DND-41 (cell line): ENCODE data around the gene AK6.
"Not testable (repeated sequence)": the region's sequence is repeated elsewhere in the genome, so short reads cannot be mapped to it uniquely, and the experiment has no call there.

ENCODE experiments used
- ATAC-seq: fragments of 200-7000 bp; cut with Tn5 transposase; 3 replicates; pipeline ENCODE4 v1.9.1; 2021; ENCODE audit warnings: low read depth; ENCODE audit not compliant: insufficient read depth
- DNase-seq: peaks from one replicate; pipeline ENCODE4 v3.0.0-alpha.2; 2020
- H2AFZ ChIP-seq: 2 replicates; pipeline ENCODE4 v1.6.0; 2012; ENCODE audit warnings: low read depth, low read length
- H3K27ac ChIP-seq: 2 replicates; pipeline ENCODE4 v1.5.1; 2012; ENCODE audit warnings: low read length, inconsistent platforms
- H3K27me3 ChIP-seq: fragments of 200-600 bp; sonication (generic); 2 replicates; pipeline ENCODE4 v1.6.0; 2012; ENCODE audit warnings: low read length, mild to moderate bottlenecking, inconsistent platforms; ENCODE audit not compliant: insufficient read depth, poor library complexity
- H3K36me3 ChIP-seq: 2 replicates; pipeline ENCODE4 v1.5.1; 2012; ENCODE audit warnings: low read length, inconsistent platforms; ENCODE audit not compliant: insufficient read depth
- H3K4me1 ChIP-seq: 2 replicates; pipeline ENCODE4 v1.5.1; 2012; ENCODE audit warnings: mild to moderate bottlenecking, low read length; ENCODE audit not compliant: insufficient read depth
- H3K4me2 ChIP-seq: 2 replicates; pipeline ENCODE4 v1.6.0; 2012; ENCODE audit warnings: mild to moderate bottlenecking, moderate library complexity, low read length, inconsistent platforms; ENCODE audit not compliant: insufficient read depth
- H3K4me3 ChIP-seq, 2 experiments: fragments of 200-600 bp in 1 of 2; shearing (Covaris generic) in 1 of 2; 2 replicates each; pipeline ENCODE4 v1.5.1; 2012 to 2016; ENCODE audit warnings: inconsistent platforms in 2 of 2, low read length in 2 of 2, mild to moderate bottlenecking in 2 of 2, low read depth in 1 of 2, moderate library complexity in 1 of 2
- H3K79me2 ChIP-seq: 2 replicates; pipeline ENCODE4 v1.6.0; 2012; ENCODE audit warnings: low read length, inconsistent platforms; ENCODE audit not compliant: insufficient read depth
- H3K9ac ChIP-seq: 2 replicates; pipeline ENCODE4 v1.6.0; 2012; ENCODE audit warnings: low read depth, mild to moderate bottlenecking, inconsistent platforms, low read length, moderate library complexity
- H3K9me3 ChIP-seq: 2 replicates; pipeline ENCODE4 v1.5.1; 2012; ENCODE audit warnings: low read length, moderate library complexity, mild to moderate bottlenecking, inconsistent platforms; ENCODE audit not compliant: insufficient read depth, severe bottlenecking
- H4K20me1 ChIP-seq: 2 replicates; pipeline ENCODE4 v1.6.0; 2012; ENCODE audit warnings: low read length; ENCODE audit not compliant: insufficient read depth
- CTCF ChIP-seq: IDR thresholded peaks from 2 replicates; pipeline ENCODE4 v1.5.1; 2012; ENCODE audit warnings: borderline replicate concordance, low read length, moderate library complexity, mild to moderate bottlenecking; ENCODE audit not compliant: poor library complexity, severe bottlenecking; ENCODE audit errors: extremely low read depth
- EZH2 ChIP-seq: IDR thresholded peaks from 3 replicates; pipeline ENCODE4 v1.6.1; 2012; ENCODE audit warnings: borderline replicate concordance, low read depth, mild to moderate bottlenecking, moderate library complexity, low read length, inconsistent platforms; ENCODE audit not compliant: severe bottlenecking

The AK6 gene

GRCh38 chr5:69372394-69372793, 3.1 kb upstream of the AK6 start:
- Histone ChIP-seq H3K9me3 (no peaks in the 10 kb centered on the region), H3K36me3 (peaks cover 31% of the 10 kb centered on the region), H3K79me2 (peaks cover 56% of the 10 kb centered on the region), H3K4me3 (no peak overlapping the region; a peak in 1 of 4 replicates), H2AFZ (no peak overlapping the region), H3K9ac (no peak overlapping the region), H4K20me1 (peaks cover 9% of the 10 kb centered on the region; the same call in 1 of the 2 replicates), H3K27ac (no peak overlapping the region), H3K27me3 (no peaks in the 10 kb centered on the region), H3K4me2 (peak overlapping the region; percentile 66; the same call in 1 of the 2 replicates), H3K4me1 (peaks cover 34% of the 10 kb centered on the region)
- DNase-seq (no peak), ATAC-seq (no peak)
- TF ChIP-seq CTCF (no peak), EZH2 (no peak)

- Histone ChIP-seq H3K4me3 (peak overlapping the region; percentile 86 to 94; a peak in 3 of 4 replicates), H3K9ac (peak overlapping the region; percentile 84), H3K27ac (peak overlapping the region; percentile 96), H3K36me3 (peaks cover 33% of the 10 kb centered on the region), H3K4me2 (peak overlapping the region; percentile 66), H2AFZ (peak overlapping the region; percentile 89), H3K79me2 (peaks cover 77% of the 10 kb centered on the region), H4K20me1 (peaks cover 20% of the 10 kb centered on the region; the same call in 1 of the 2 replicates), H3K4me1 (peaks cover 43% of the 10 kb centered on the region)
- H3K27me3 ChIP-seq, ATAC-seq, DNase-seq, H3K9me3 ChIP-seq: not testable (repeated sequence)
These were observed 1.0 kb upstream of the AK6 start for GRCh38 chr5:69370335-69370734.

- no peaks in the 10 kb centered on the region for H3K27me3 ChIP-seq
- H3K27ac ChIP-seq: peak overlapping the region; percentile 96
- H3K4me2 ChIP-seq: peak overlapping the region; percentile 66
- peaks cover 38% of the 10 kb centered on the region for H3K36me3 ChIP-seq
- no peak for TF ChIP-seq CTCF
- TF ChIP-seq EZH2: no peak
- peak overlapping the region; percentile 86 to 94 for H3K4me3 ChIP-seq
- H3K9ac ChIP-seq: peak overlapping the region; percentile 84
- ATAC-seq: peak; percentile 3; the same call in 2 of the 3 replicates
- no peaks in the 10 kb centered on the region for H3K9me3 ChIP-seq
- peak; percentile 39 for DNase-seq
- H3K4me1 ChIP-seq: peaks cover 51% of the 10 kb centered on the region
- peak overlapping the region; percentile 89 for H2AFZ ChIP-seq
- H4K20me1 ChIP-seq: peaks cover 31% of the 10 kb centered on the region; the same call in 1 of the 2 replicates
- H3K79me2 ChIP-seq: peaks cover 93% of the 10 kb centered on the region
These were observed 621 bp downstream of the AK6 start for GRCh38 chr5:69368458-69369339.

- peaks cover 96% of the 10 kb centered on the region for H3K79me2 ChIP-seq
- H4K20me1 ChIP-seq: peaks cover 35% of the 10 kb centered on the region; the same call in 1 of the 2 replicates
- no peak overlapping the region for H2AFZ ChIP-seq
- peak overlapping the region; percentile 86 to 94; a peak in 3 of 4 replicates for H3K4me3 ChIP-seq
- no peaks in the 10 kb centered on the region for H3K9me3 ChIP-seq
- peaks cover 50% of the 10 kb centered on the region for H3K4me1 ChIP-seq
- peaks cover 46% of the 10 kb centered on the region for H3K36me3 ChIP-seq
- H3K27me3 ChIP-seq: no peaks in the 10 kb centered on the region
- H3K4me2 ChIP-seq: peak overlapping the region; percentile 66
- DNase-seq (no peak), ATAC-seq (no peak)
- TF ChIP-seq CTCF (no peak), EZH2 (no peak)
- peak overlapping the region; percentile 84 for H3K9ac ChIP-seq
- peak overlapping the region; percentile 96 for H3K27ac ChIP-seq
These were observed 1.5 kb downstream of the AK6 start for GRCh38 chr5:69367697-69368279.
